ENCODE measurements around the gene VPS8. TPM values are rescaled to one million over a fixed set of nuclear protein-coding genes. Genes with fewer than 3 reads are reported as not detected.
A peak's percentile ranks its signal among the peaks of the same experiment; 100 is the strongest.

Gene VPS8
- polyA plus RNA-seq, 2 of the 4 experiments (the other 2 are of a cell fraction) = 10.3 to 30.1 TPM

- H3K4me2 ChIP-seq = no peak overlapping the region
- no peak overlapping the region for H3K27ac ChIP-seq
- no peaks in the 10 kb centered on the region for H3K4me1 ChIP-seq
- ATAC-seq (no peak), DNase-seq (ENCODE audit: low read depth in 1 of 2, low spot score in 1 of 2) (no peak), FAIRE-seq (no peak)
- no peaks in the 10 kb centered on the region for H3K9me3 ChIP-seq
- no peak for TF ChIP-seq RARB (CRISPR knock-in tag; IDR thresholded peaks at IDR 0.05)
- no peak for TF ChIP-seq MAFK (IDR thresholded peaks at IDR 0.05; ENCODE audit: partially characterized antibody)
- no peak for TF ChIP-seq REST (IDR thresholded peaks at IDR 0.05)
- no peak for TF ChIP-seq RFX5 (IDR thresholded peaks at IDR 0.05)
- TF ChIP-seq RNF2 (IDR thresholded peaks at IDR 0.05; ENCODE audit: borderline replicate concordance, low read depth) = no peak
- TF ChIP-seq ELK1 (IDR thresholded peaks at IDR 0.05; ENCODE audit: low read depth, low read length) = no peak
- TF ChIP-seq NR3C1 (IDR thresholded peaks at IDR 0.05) = no peak
- TF ChIP-seq ZSCAN20 (CRISPR knock-in tag; IDR thresholded peaks at IDR 0.05) = no peak
- no peak for TF ChIP-seq MYC (IDR thresholded peaks at IDR 0.05; ENCODE audit: borderline replicate concordance, low read length)
- TF ChIP-seq CEBPB (IDR thresholded peaks at IDR 0.05) = no peak
- no peak for TF ChIP-seq PBX3 (IDR thresholded peaks at IDR 0.05)
- no peak for TF ChIP-seq ZFP36 (IDR thresholded peaks at IDR 0.05; ENCODE audit: borderline replicate concordance, partially characterized antibody)
- POLR2A ChIA-PET = no interaction called here
- H3K4me3 ChIP-seq = no peak overlapping the region
- CTCF ChIA-PET = interaction anchor here (0.7 to 2.8 kb wide), 29 partner anchors 8 to 405 kb away, joined by 3 to 23 read pairs (median 5); no protein-coding TSS in a partner anchor
- WGBS (ENCODE audit: missing lambda C conversion rate) = 91% methylated on average over 1 of the region's 2 CpGs
Observed at GRCh38 chr3:184776916-184777315, 35.0 kb upstream of the VPS8 start.

- POLR2A ChIA-PET = no interaction called here
- Histone ChIP-seq H3K4me3 (no peak overlapping the region), H3K9me3 (no peaks in the 10 kb centered on the region), H3K4me2 (no peak overlapping the region), H3K27ac (no peak overlapping the region), H3K4me1 (no peaks in the 10 kb centered on the region)
- no peak for FAIRE-seq
- peak; percentile 82 to 91 for DNase-seq (ENCODE audit: low read depth in 1 of 2, low spot score in 1 of 2)
- CTCF ChIA-PET = interaction anchor here (0.6 to 2.8 kb wide), 45 partner anchors 8 to 406 kb away, joined by 3 to 23 read pairs (median 4); partner anchors contain the start of gene VPS8
- WGBS (ENCODE audit: missing lambda C conversion rate) = 21% methylated on average over 10 of the region's 11 CpGs
- no peak for TF ChIP-seq RARB (CRISPR knock-in tag; IDR thresholded peaks at IDR 0.05)
- TF ChIP-seq JUNB (IDR thresholded peaks at IDR 0.05) = no peak
- TF ChIP-seq FOSL2 (IDR thresholded peaks at IDR 0.05) = no peak
- no peak for TF ChIP-seq FOSL2 (CRISPR knock-in tag; IDR thresholded peaks at IDR 0.05)
- TF ChIP-seq RAD21 (conservative IDR thresholded peaks at IDR 0.05 in 1 of 2, IDR thresholded peaks at IDR 0.05 in 1 of 2) = peak; percentile 87 to 90
- peak; percentile 91 for TF ChIP-seq SMC3 (IDR thresholded peaks at IDR 0.05)
- TF ChIP-seq RNF2 (IDR thresholded peaks at IDR 0.05; ENCODE audit: borderline replicate concordance, low read depth) = no peak
- no peak for TF ChIP-seq MAFK (IDR thresholded peaks at IDR 0.05; ENCODE audit: partially characterized antibody)
- peak; percentile 74 for TF ChIP-seq CTCF (IDR thresholded peaks at IDR 0.05)
- ATAC-seq = peak; percentile 89 to 97
Observed at GRCh38 chr3:184777566-184778356, 34.2 kb upstream of the VPS8 start.

All from A549 (cell line).